PFSK-1 (cell line): ENCODE measurements around the gene PCGF2. TPM values are rescaled to one million over a fixed set of nuclear protein-coding genes. Genes with fewer than 3 reads are reported as not detected.

Experiments
- FOXP2 ChIP-seq: optimal IDR thresholded peaks from 2 replicates; pipeline ENCODE3; 2011; ENCODE audit warnings: borderline replicate concordance, control low read depth, inconsistent platforms; ENCODE audit not compliant: insufficient read depth; ENCODE audit errors: extremely low read length, extremely low read depth
- POLR2AphosphoS5 ChIP-seq: IDR thresholded peaks from 2 replicates; pipeline ENCODE4 v1.6.1; 2012; ENCODE audit warnings: low read depth, mild to moderate bottlenecking, control low read depth, low read length, moderate library complexity
- SIN3A ChIP-seq: IDR thresholded peaks from 2 replicates; pipeline ENCODE4 v1.6.1; 2012; ENCODE audit warnings: mild to moderate bottlenecking, low read length, moderate library complexity, borderline replicate concordance; ENCODE audit not compliant: insufficient read depth
- TAF1 ChIP-seq: IDR thresholded peaks from 2 replicates; pipeline ENCODE4 v1.6.1; 2012; ENCODE audit warnings: low read length, control low read depth, borderline replicate concordance; ENCODE audit not compliant: insufficient read depth
- polyA plus RNA-seq: library from polyadenylated mRNA; unstranded; fragments of >200 nt; gene quantifications from one replicate; pipeline ENCODE4 v1.2.1, GENCODE V29; 2012; ENCODE audit warnings: low read depth, missing spikeins; ENCODE audit not compliant: insufficient read length
- TF ChIP-seq, protein P1 (sequence below), 2 experiments: IDR thresholded peaks; 2 replicates each; pipeline versions ENCODE4 v1.6.1 to v1.8.0; 2011 to 2012; ENCODE audit warnings: low read depth in 2 of 2, low read length in 2 of 2, control low read depth in 1 of 2, inconsistent platforms in 1 of 2, mild to moderate bottlenecking in 1 of 2, moderate library complexity in 1 of 2; ENCODE audit not compliant: insufficient read depth in 1 of 2

The PCGF2 gene
- 145 TPM for polyA plus RNA-seq

DNA sequence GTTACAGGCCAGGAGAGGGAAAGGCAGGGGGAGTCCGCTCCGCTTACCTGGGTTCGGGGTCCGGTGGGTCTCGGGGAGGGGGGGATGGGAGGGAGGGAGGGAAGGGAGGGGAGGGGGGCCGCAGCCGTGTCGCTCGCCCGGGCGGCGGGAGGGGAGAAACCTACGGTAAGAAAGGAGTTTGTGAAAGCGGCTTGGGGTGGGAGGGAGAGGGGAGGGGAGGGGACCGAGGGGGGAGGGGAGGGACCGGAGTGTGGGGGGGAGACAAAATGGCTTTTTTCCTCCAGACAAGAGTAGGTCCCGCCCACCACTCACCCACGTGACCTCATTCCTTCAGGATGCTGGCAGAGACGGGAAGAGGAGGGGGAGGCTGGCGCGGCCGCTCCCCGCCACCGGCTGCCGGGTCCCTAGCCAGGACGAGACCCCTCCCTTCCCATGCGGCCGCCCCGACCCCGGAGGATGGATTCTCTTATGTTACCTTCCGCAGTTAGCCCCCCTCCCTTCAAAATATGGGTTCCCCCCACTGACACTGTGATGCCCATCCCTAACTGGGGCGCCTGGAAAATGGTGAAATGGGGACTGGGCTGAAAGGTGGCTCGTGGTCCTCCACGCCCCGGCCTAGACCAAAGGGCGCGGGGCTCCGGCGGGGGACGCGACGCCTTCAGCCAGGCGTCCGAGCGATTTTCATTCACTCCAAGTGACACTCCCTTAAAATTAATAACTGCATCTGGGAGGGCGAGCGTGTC, at the start of gene PCGF2:
PCGF2 (minus strand) TSS at position 188 of the 743 bp plus-strand sequence. CDS start 7,934 bp downstream, outside the sequence.
- peak; percentile 68; the same call in 1 of the 2 replicates for TF ChIP-seq TAF1
- TF ChIP-seq POLR2AphosphoS5: peak; percentile 68
- no peak; the same call in 1 of the 2 replicates for TF ChIP-seq SIN3A
- TF ChIP-seq, protein P1, sequence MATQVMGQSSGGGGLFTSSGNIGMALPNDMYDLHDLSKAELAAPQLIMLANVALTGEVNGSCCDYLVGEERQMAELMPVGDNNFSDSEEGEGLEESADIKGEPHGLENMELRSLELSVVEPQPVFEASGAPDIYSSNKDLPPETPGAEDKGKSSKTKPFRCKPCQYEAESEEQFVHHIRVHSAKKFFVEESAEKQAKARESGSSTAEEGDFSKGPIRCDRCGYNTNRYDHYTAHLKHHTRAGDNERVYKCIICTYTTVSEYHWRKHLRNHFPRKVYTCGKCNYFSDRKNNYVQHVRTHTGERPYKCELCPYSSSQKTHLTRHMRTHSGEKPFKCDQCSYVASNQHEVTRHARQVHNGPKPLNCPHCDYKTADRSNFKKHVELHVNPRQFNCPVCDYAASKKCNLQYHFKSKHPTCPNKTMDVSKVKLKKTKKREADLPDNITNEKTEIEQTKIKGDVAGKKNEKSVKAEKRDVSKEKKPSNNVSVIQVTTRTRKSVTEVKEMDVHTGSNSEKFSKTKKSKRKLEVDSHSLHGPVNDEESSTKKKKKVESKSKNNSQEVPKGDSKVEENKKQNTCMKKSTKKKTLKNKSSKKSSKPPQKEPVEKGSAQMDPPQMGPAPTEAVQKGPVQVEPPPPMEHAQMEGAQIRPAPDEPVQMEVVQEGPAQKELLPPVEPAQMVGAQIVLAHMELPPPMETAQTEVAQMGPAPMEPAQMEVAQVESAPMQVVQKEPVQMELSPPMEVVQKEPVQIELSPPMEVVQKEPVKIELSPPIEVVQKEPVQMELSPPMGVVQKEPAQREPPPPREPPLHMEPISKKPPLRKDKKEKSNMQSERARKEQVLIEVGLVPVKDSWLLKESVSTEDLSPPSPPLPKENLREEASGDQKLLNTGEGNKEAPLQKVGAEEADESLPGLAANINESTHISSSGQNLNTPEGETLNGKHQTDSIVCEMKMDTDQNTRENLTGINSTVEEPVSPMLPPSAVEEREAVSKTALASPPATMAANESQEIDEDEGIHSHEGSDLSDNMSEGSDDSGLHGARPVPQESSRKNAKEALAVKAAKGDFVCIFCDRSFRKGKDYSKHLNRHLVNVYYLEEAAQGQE (IDR thresholded peaks at IDR 0.05; ENCODE audit: insufficient read depth in 1 of 2, low read depth in 2 of 2, low read length in 2 of 2): 0 out of 4 replicates have a peak, but pooled peaks of 1 of the 2 experiments have one; percentile 42
- peak; percentile 53 for TF ChIP-seq FOXP2

DNA sequence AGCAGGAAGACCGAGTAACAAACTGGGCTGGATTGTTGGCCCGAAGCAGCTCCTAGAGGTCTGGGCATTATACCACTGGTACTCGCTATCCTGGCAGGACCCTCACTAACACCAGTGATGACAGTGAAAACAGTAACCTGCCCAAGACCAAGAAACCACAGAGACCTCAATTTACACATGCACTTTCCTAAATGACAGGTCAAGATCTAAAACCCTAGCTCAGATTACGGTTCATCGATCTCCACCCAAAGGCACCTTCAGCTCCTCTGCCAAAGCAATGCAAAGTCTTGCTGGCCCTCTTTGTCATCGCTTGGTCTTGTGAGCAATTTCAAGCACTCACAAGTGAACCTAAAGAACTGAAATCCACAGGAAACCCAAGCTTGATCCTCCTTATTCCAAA, 49.7 kb upstream of the PCGF2 start:
- no peak for TF ChIP-seq POLR2AphosphoS5
- no peak for TF ChIP-seq TAF1
- no peak for TF ChIP-seq SIN3A
- no peak for TF ChIP-seq FOXP2
- TF ChIP-seq, protein P1 (IDR thresholded peaks at IDR 0.05; ENCODE audit: insufficient read depth in 1 of 2, low read depth in 2 of 2, low read length in 2 of 2): no peak

DNA sequence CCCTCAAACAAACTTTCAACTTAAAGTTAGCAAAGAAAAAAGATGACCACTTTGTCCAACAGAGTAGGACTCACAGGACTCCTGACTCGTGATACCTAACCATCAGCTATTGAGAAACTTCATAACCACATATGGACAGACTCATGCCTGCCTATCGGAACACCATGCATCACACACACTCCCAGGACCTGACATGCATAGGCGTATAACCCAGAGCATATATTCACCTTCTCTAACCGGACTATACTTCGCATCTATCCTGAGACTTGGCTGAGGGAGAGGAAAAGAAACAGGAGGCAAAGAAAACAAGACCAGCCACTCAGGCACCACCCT, 49.0 kb upstream of the PCGF2 start:
- TF ChIP-seq, protein P1 (IDR thresholded peaks at IDR 0.05; ENCODE audit: insufficient read depth in 1 of 2, low read depth in 2 of 2, low read length in 2 of 2): no peak
- TF ChIP-seq TAF1: no peak

DNA sequence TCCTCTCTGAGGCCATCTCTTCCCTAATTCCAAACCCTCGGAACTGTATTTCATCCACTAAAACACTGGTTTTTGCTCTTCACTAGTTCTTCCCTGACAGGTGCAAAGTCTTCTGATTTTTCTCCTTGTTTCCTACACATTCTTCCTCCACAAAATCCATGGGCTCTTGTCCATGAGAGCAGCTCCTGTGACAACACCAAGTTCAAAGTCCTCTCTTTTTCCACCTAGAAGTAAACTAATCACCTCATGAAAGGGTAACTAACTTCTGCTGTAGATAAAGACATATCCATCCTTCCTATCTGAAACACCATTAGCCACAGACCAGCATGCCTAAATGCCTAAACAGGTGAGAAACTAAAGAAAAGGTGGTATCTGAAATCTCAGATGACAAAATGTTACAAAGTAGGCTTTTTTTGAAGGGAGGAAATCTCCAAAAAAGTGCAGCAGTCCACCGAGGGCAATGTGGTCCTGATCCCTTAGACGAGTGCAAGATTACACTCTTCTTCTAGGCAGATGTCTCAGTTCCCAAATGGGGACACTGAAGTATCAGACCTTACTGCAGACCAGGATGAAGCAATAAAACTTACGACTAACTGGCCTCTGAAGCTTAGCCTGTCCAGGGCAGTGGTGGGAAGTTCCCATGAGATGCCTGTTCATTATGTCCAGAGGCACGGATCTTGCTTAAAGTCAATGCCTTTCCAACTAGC, 48.5 kb upstream of the PCGF2 start:
- no peak for TF ChIP-seq TAF1
- no peak for TF ChIP-seq POLR2AphosphoS5
- TF ChIP-seq, protein P1 (IDR thresholded peaks at IDR 0.05; ENCODE audit: insufficient read depth in 1 of 2, low read depth in 2 of 2, low read length in 2 of 2): no peak
- TF ChIP-seq SIN3A: no peak
- TF ChIP-seq FOXP2: no peak
